Large intestine (tissue), 12 donors: Measurements from ENCODE around the gene RAB21. TPM values are rescaled to one million over a fixed set of nuclear protein-coding genes. Genes with fewer than 3 reads are reported as not detected.
A peak's percentile ranks its signal among the peaks of the same experiment; 100 is the strongest.

ENCODE experiments used
- DNase-seq, 2 donors: peaks; one replicate each; pipeline versions ENCODE4 v3.0.0 to v3.0.0-alpha.2; 2013
- H3K27ac ChIP-seq: one replicate; pipeline ENCODE4 v1.5.1; 2013; ENCODE audit warnings: low read length
- H3K27me3 ChIP-seq: 2 replicates; pipeline ENCODE4 v1.6.1; 2013; ENCODE audit warnings: low read length; ENCODE audit not compliant: control insufficient read depth, insufficient read depth
- H3K36me3 ChIP-seq: 2 replicates; pipeline ENCODE4 v1.6.1; 2013; ENCODE audit warnings: low read length; ENCODE audit not compliant: control insufficient read depth, insufficient read depth
- H3K4me1 ChIP-seq: one replicate; pipeline ENCODE4 v1.6.1; 2013; ENCODE audit warnings: low read length; ENCODE audit not compliant: control insufficient read depth, insufficient read depth
- H3K4me3 ChIP-seq: one replicate; pipeline ENCODE4 v1.5.1; 2013; ENCODE audit warnings: low read length
- H3K9me3 ChIP-seq: one replicate; pipeline ENCODE4 v1.6.1; 2013; ENCODE audit warnings: mild to moderate bottlenecking, low read depth, low read length, moderate library complexity; ENCODE audit not compliant: control insufficient read depth
- WGBS: methylation state at CpG from one replicate; pipeline ENCODE4 v1.1.5; 2013; ENCODE audit warnings: low lambda C conversion rate; ENCODE audit not compliant: insufficient coverage; 5-methylcytosine and 5-hydroxymethylcytosine counted together
- long read RNA-seq, 11 donors: transcript quantifications; one replicate each; lab custom pipeline, GENCODE V29; 2026
- polyA plus RNA-seq: library from polyadenylated mRNA; unstranded; fragments of 120-200 nt; gene quantifications from one replicate; pipeline ENCODE4 v1.2.1, GENCODE V29; 2013

RAB21 gene
- 53.1 TPM for polyA plus RNA-seq
- long read RNA-seq, donor 1, full-length matches to known transcripts, result 8 of 8 reads
- long read RNA-seq, donor 1, partial matches to known transcripts, result 0 of 8 reads
- long read RNA-seq, donor 1, other reads (novel, unspliced or antisense), result 0 of 8 reads
- long read RNA-seq, donor 2, full-length matches to known transcripts, result 23 of 23 reads
- long read RNA-seq, donor 2, partial matches to known transcripts, result 0 of 23 reads
- long read RNA-seq, donor 2, other reads (novel, unspliced or antisense), result 0 of 23 reads
- long read RNA-seq, donor 3, result 0 reads
- long read RNA-seq, donor 4, full-length matches to known transcripts, result 2 of 2 reads
- long read RNA-seq, donor 4, partial matches to known transcripts, result 0 of 2 reads
- long read RNA-seq, donor 4, other reads (novel, unspliced or antisense), result 0 of 2 reads
- long read RNA-seq, donor 5, full-length matches to known transcripts, result 11 of 11 reads
- long read RNA-seq, donor 5, partial matches to known transcripts, result 0 of 11 reads
- long read RNA-seq, donor 5, other reads (novel, unspliced or antisense), result 0 of 11 reads
- long read RNA-seq, donor 6, full-length matches to known transcripts, result 11 of 11 reads
- long read RNA-seq, donor 6, partial matches to known transcripts, result 0 of 11 reads
- long read RNA-seq, donor 6, other reads (novel, unspliced or antisense), result 0 of 11 reads
- long read RNA-seq, donor 7, full-length matches to known transcripts, result 6 of 6 reads
- long read RNA-seq, donor 7, partial matches to known transcripts, result 0 of 6 reads
- long read RNA-seq, donor 7, other reads (novel, unspliced or antisense), result 0 of 6 reads
- long read RNA-seq, donor 8, full-length matches to known transcripts, result 20 of 30 reads
- long read RNA-seq, donor 8, partial matches to known transcripts, result 10 of 30 reads
- long read RNA-seq, donor 8, other reads (novel, unspliced or antisense), result 0 of 30 reads
- long read RNA-seq, donor 9, full-length matches to known transcripts, result 5 of 5 reads
- long read RNA-seq, donor 9, partial matches to known transcripts, result 0 of 5 reads
- long read RNA-seq, donor 9, other reads (novel, unspliced or antisense), result 0 of 5 reads
- long read RNA-seq, donor 10, full-length matches to known transcripts, result 16 of 16 reads
- long read RNA-seq, donor 10, partial matches to known transcripts, result 0 of 16 reads
- long read RNA-seq, donor 10, other reads (novel, unspliced or antisense), result 0 of 16 reads
- long read RNA-seq, donor 11, full-length matches to known transcripts, result 10 of 15 reads
- long read RNA-seq, donor 11, partial matches to known transcripts, result 5 of 15 reads
- long read RNA-seq, donor 11, other reads (novel, unspliced or antisense), result 0 of 15 reads

- peak; percentile 97 for DNase-seq
- H3K9me3 ChIP-seq, result no peaks in the 10 kb centered on the region
- H3K27ac ChIP-seq, result peak within 1 kb of the TSS; percentile 92
- no peaks in the 10 kb centered on the region for H3K4me1 ChIP-seq
- peak within 1 kb of the TSS; percentile 94 for H3K4me3 ChIP-seq
- H3K36me3 ChIP-seq, result peaks cover 9% of the 10 kb centered on the region
- WGBS, result no CpG with 5 or more reads among the region's 56 CpGs
- H3K27me3 ChIP-seq, result no peaks in the 10 kb centered on the region
These were observed at the start of gene RAB21 for GRCh38 chr12:71754461-71755145. RAB21 (plus strand) TSS chr12:71754863; CDS start chr12:71755130, 267 bp downstream.

- Histone ChIP-seq H3K36me3 (peaks cover 9% of the 10 kb centered on the region), H3K4me3 (no peak overlapping the region), H3K4me1 (no peaks in the 10 kb centered on the region), H3K9me3 (no peaks in the 10 kb centered on the region), H3K27ac (no peak overlapping the region), H3K27me3 (no peaks in the 10 kb centered on the region)
- DNase-seq, result no peak
- WGBS, result 100% methylated on average over 2 of the region's 2 CpGs
These were observed 49.7 kb upstream of the RAB21 start for GRCh38 chr12:71704920-71705319.

DNA sequence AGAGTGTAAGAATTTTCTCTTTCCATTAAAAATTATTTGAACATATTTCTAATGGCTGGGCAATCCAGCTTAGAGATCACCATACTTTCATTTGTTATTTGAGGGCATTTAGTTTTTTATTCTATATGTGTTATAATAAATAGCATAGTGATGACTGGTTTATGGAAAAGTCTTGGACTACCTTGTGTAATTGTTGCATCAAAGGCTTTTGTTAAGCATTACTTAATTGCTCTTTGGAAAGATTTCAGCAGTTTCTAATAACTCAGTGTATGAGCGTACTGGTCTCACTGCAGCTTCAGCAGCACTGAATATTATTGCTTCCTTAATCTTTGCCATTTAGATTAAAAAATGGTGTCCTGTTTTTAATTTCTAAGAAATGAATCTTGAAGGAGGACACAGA is 46.0 kb upstream of the RAB21 start:
- Histone ChIP-seq H3K4me1 (no peaks in the 10 kb centered on the region), H3K27me3 (no peaks in the 10 kb centered on the region), H3K4me3 (no peak overlapping the region), H3K9me3 (no peaks in the 10 kb centered on the region), H3K27ac (no peak overlapping the region), H3K36me3 (no peaks in the 10 kb centered on the region)
- no CpG with 5 or more reads among the region's 1 CpG for WGBS
- DNase-seq, result no peak

DNA sequence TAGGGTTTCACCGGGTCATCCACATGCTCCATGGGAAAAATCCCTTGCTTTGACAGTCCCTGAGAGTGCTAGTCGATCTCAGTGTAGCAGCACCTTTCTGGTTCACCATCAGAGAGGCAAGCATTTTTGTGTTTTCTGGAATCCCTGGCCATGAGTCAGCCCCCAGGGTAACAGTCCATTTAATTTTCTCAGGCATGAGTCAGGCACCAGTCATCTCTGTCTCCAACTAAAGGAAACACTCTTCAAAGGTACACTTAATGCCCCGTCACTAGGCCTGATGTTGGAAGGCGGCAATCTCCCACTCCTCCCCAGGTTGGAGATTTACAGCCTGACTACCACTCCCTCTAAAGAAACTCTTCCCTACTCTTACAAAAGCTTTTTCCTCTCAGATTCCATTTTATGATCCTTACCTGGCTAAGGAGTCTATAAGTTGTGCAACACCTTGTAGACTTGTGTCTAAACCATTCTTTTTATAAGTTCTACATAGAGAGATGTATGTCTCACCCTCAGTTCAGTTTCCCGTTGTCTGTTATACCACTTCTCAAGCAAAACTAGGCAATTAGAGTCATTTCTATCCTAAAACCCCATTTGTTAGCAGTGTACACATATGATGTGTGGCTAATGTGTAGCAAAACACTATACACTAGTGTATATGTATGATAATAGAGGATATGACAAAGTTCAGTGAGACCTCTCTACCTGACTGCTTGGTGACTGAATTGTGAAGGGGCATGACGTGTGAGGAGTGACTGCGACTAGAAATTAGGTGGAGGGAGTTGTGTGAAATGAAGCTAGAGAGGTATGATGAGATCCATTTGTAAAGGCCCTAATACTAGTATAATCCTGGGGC is 44.2 kb upstream of the RAB21 start:
- Histone ChIP-seq H3K9me3 (no peaks in the 10 kb centered on the region), H3K4me3 (no peak overlapping the region), H3K4me1 (no peaks in the 10 kb centered on the region), H3K27ac (no peak overlapping the region), H3K27me3 (no peaks in the 10 kb centered on the region), H3K36me3 (no peaks in the 10 kb centered on the region)
- WGBS, result no CpG with 5 or more reads among the region's 7 CpGs
- DNase-seq, result no peak

DNA sequence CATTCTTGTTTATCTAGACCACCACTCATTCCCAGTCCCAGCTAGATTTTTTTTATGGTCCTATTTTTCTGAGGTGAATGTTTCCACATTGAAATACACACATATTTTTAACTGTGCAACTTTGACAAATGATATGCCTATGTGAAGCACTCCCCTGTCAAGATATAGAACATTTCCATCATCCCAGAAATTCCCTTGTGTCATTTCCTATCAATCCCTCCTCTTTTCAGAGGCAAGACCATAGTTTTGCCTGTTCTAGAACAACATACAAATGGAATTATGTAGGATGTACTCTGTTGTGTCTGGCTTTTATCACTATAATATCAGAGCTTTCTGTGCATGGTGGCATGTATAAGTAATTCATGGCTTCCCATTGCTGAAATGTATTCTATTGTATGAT is 36.1 kb upstream of the RAB21 start:
- DNase-seq, result no peak
- H3K4me3 ChIP-seq, result no peak overlapping the region
- H3K36me3 ChIP-seq, result no peaks in the 10 kb centered on the region
- no peak overlapping the region for H3K27ac ChIP-seq
- H3K9me3 ChIP-seq, result no peaks in the 10 kb centered on the region
- no peaks in the 10 kb centered on the region for H3K27me3 ChIP-seq
- no peaks in the 10 kb centered on the region for H3K4me1 ChIP-seq

GRCh38 chr12:71719647-71720370 is 34.9 kb upstream of the RAB21 start:
- Histone ChIP-seq H3K27me3 (no peaks in the 10 kb centered on the region), H3K36me3 (no peaks in the 10 kb centered on the region), H3K27ac (no peak overlapping the region), H3K4me1 (no peaks in the 10 kb centered on the region), H3K9me3 (no peaks in the 10 kb centered on the region), H3K4me3 (no peak overlapping the region)
- WGBS, result 96% methylated on average over 5 of the region's 5 CpGs
- no peak for DNase-seq

GRCh38 chr12:71721783-71722505 is 32.7 kb upstream of the RAB21 start:
- Histone ChIP-seq H3K9me3 (no peaks in the 10 kb centered on the region), H3K27ac (no peak overlapping the region), H3K36me3 (no peaks in the 10 kb centered on the region), H3K4me3 (no peak overlapping the region), H3K27me3 (no peaks in the 10 kb centered on the region), H3K4me1 (no peaks in the 10 kb centered on the region)
- no peak for DNase-seq
- no CpG with 5 or more reads among the region's 4 CpGs for WGBS

DNA sequence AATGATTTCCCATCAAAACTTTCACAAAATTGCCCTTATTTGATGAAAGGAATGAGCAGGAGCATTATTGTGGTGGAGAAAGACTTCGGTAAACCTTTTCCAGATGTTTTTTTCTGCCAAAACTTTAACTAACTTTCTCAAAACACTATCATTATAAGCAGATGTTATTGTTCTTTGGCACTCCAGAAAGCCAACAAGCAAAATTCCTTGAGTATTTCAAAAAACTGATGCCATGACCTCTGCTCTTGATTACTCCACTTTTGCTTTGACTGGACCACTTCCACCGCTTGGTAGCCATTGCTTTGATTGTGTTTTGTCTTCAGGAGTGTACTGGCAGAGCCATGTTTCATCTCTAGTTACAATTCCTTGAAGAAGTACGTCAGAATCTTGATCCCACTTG is 29.7 kb upstream of the RAB21 start:
- DNase-seq, result no peak
- Histone ChIP-seq H3K4me3 (no peak overlapping the region), H3K9me3 (no peaks in the 10 kb centered on the region), H3K27me3 (no peaks in the 10 kb centered on the region), H3K27ac (no peak overlapping the region), H3K36me3 (no peaks in the 10 kb centered on the region), H3K4me1 (no peaks in the 10 kb centered on the region)
- no CpG with 5 or more reads among the region's 3 CpGs for WGBS
